Upper lobe of left lung (tissue), 4 donors: ENCODE data around the gene CDH15.

Experiments
- POLR2A ChIP-seq, 4 donors: fragments of 450-650 bp; IDR thresholded peaks; one replicate each; pipeline ENCODE4 v1.5.1; 2016 to 2017; ENCODE audit warnings: antibody characterized with exemption in 4 of 4, mild to moderate bottlenecking in 2 of 4
- POLR2AphosphoS5 ChIP-seq, 2 donors: sonication (generic); formaldehyde crosslinking; IDR thresholded peaks; one replicate each; pipeline ENCODE4 v1.5.1; 2017; ENCODE audit warnings: antibody characterized with exemption in 2 of 2
- TF ChIP-seq, protein P1 (sequence below), 6 experiments: fragments of 450-650 bp in 4 of 6; fragments of 200-600 bp in 2 of 6; sonication (generic) in 2 of 6; IDR thresholded peaks; one replicate each; pipeline ENCODE4 v1.5.1; 2016 to 2019; ENCODE audit warnings: antibody characterized with exemption in 6 of 6

DNA sequence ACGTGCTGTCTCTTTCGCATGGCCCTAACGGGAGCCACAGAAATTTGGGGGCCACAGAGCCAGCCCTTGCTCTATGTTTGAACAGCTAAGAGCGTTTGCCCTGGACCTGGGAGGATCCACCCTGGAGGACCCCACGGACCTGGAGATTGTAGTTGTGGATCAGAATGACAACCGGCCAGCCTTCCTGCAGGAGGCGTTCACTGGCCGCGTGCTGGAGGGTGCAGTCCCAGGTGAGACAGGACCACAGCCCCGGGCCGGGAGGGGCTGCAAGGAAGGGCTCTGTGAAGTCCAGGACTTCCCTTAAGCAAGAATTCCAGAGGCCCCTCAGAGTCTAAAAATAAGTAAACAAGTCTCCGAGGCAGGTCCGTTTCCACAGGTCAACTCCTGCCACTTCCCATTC is 11.9 kb downstream of the CDH15 start:
- TF ChIP-seq POLR2AphosphoS5 (IDR thresholded peaks at IDR 0.05) (no peak), POLR2A (IDR thresholded peaks at IDR 0.05) (no peak)
- TF ChIP-seq, protein P1, sequence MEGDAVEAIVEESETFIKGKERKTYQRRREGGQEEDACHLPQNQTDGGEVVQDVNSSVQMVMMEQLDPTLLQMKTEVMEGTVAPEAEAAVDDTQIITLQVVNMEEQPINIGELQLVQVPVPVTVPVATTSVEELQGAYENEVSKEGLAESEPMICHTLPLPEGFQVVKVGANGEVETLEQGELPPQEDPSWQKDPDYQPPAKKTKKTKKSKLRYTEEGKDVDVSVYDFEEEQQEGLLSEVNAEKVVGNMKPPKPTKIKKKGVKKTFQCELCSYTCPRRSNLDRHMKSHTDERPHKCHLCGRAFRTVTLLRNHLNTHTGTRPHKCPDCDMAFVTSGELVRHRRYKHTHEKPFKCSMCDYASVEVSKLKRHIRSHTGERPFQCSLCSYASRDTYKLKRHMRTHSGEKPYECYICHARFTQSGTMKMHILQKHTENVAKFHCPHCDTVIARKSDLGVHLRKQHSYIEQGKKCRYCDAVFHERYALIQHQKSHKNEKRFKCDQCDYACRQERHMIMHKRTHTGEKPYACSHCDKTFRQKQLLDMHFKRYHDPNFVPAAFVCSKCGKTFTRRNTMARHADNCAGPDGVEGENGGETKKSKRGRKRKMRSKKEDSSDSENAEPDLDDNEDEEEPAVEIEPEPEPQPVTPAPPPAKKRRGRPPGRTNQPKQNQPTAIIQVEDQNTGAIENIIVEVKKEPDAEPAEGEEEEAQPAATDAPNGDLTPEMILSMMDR (IDR thresholded peaks at IDR 0.05), result no peak
